Measurements from ENCODE around the gene MVB12B.
A peak's percentile ranks its signal among the peaks of the same experiment; 100 is the strongest.

MVB12B gene

GRCh38 chr9:126500600-126501382, 174.2 kb downstream of the MVB12B start:
- FAIRE-seq: peak; percentile 11

GRCh38 chr9:126501383-126502331, 175.0 kb downstream of the MVB12B start:
- DNase-seq (ENCODE audit: insufficient read length, low spot score) (no peak), FAIRE-seq (no peak)

More at GRCh38 chr9:126500600-126501382, 174.2 kb downstream of the MVB12B start:
- peak; percentile 80 for DNase-seq (ENCODE audit: insufficient read length, low spot score)

GRCh38 chr9:126502417-126503332, 176.0 kb downstream of the MVB12B start:
- FAIRE-seq: no peak
- DNase-seq (ENCODE audit: insufficient read length, low spot score): no peak

- DNase-seq (ENCODE audit: insufficient read length, low spot score): no peak
- no peak for FAIRE-seq
Measured at GRCh38 chr9:126503333-126504085, 176.9 kb downstream of the MVB12B start.

- FAIRE-seq (no peak), DNase-seq (ENCODE audit: insufficient read length, low spot score) (no peak)
Measured at GRCh38 chr9:126504086-126504976, 177.7 kb downstream of the MVB12B start.

GRCh38 chr9:126504977-126505455, 178.4 kb downstream of the MVB12B start:
- DNase-seq (ENCODE audit: insufficient read length, low spot score) (no peak), FAIRE-seq (no peak)

- DNase-seq (ENCODE audit: insufficient read length, low spot score) (no peak), FAIRE-seq (no peak)
Measured at GRCh38 chr9:126505697-126506346, 179.2 kb downstream of the MVB12B start.

GRCh38 chr9:126506361-126507317, 180.0 kb downstream of the MVB12B start:
- no peak for FAIRE-seq
- DNase-seq (ENCODE audit: insufficient read length, low spot score): no peak

GRCh38 chr9:126507318-126508109, 180.9 kb downstream of the MVB12B start:
- FAIRE-seq: no peak
- DNase-seq (ENCODE audit: insufficient read length, low spot score): no peak

GRCh38 chr9:126508171-126508591, 181.6 kb downstream of the MVB12B start:
- FAIRE-seq: no peak
- DNase-seq (ENCODE audit: insufficient read length, low spot score): no peak

GRCh38 chr9:126508928-126509327, 182.3 kb downstream of the MVB12B start:
- DNase-seq (ENCODE audit: insufficient read length, low spot score) (no peak), FAIRE-seq (no peak)

GRCh38 chr9:126509718-126510117, 183.1 kb downstream of the MVB12B start:
- FAIRE-seq (no peak), DNase-seq (ENCODE audit: insufficient read length, low spot score) (no peak)

GRCh38 chr9:126510564-126510963, 183.9 kb downstream of the MVB12B start:
- no peak for DNase-seq (ENCODE audit: insufficient read length, low spot score)
- FAIRE-seq: no peak

GRCh38 chr9:126511411-126511810, 184.8 kb downstream of the MVB12B start:
- FAIRE-seq: no peak

GRCh38 chr9:126513159-126514036, 186.8 kb downstream of the MVB12B start:
- DNase-seq (ENCODE audit: insufficient read length, low spot score): no peak
- no peak for FAIRE-seq

More at GRCh38 chr9:126511411-126511810, 184.8 kb downstream of the MVB12B start:
- no peak for DNase-seq (ENCODE audit: insufficient read length, low spot score)
